ENCODE data around the gene EDDM13. TPM values are rescaled to one million over a fixed set of nuclear protein-coding genes. Genes with fewer than 3 reads are reported as not detected.
A peak's percentile ranks its signal among the peaks of the same experiment; 100 is the strongest.
"Not testable (repeated sequence)": the region's sequence is repeated elsewhere in the genome, so short reads cannot be mapped to it uniquely, and the experiment has no call there.

EDDM13 gene
- total RNA-seq, 2 experiments from 2014 or later, result 1.1 to 1.8 TPM

GRCh38 chr19:56299688-56300087, 27.1 kb downstream of the EDDM13 start:
- Mint-ChIP-seq H3K9me3 (no peaks in the 10 kb centered on the region), H3K27ac (no peak overlapping the region)

GRCh38 chr19:56301155-56301554, 28.6 kb downstream of the EDDM13 start:
- Mint-ChIP-seq H3K9me3 (no peaks in the 10 kb centered on the region), H3K4me1 (ENCODE audit: low read depth) (peaks cover 16% of the 10 kb centered on the region), H3K27ac (no peak overlapping the region), H3K36me3 (ENCODE audit: low read depth) (peaks cover 38% of the 10 kb centered on the region), H3K27me3 (ENCODE audit: low read depth) (no peaks in the 10 kb centered on the region), H3K4me3 (no peak overlapping the region)
- intact Hi-C loops (cut with micrococcal nuclease), result no loop called here
- CTCF ChIA-PET, result no interaction called here
- DNase-seq, result no peak

More at GRCh38 chr19:56299688-56300087, 27.1 kb downstream of the EDDM13 start:
- CTCF ChIA-PET, result interaction anchor here (1.5 to 1.7 kb wide), 2 partner anchors 10 to 233 kb away, joined by 5 to 8 read pairs; no protein-coding TSS in a partner anchor
- intact Hi-C loops (cut with micrococcal nuclease), result no loop called here
- DNase-seq, result no peak
- Mint-ChIP-seq H3K36me3 (ENCODE audit: low read depth) (peaks cover 37% of the 10 kb centered on the region), H3K4me1 (ENCODE audit: low read depth) (peaks cover 16% of the 10 kb centered on the region), H3K4me3 (no peak overlapping the region), H3K27me3 (ENCODE audit: low read depth) (no peaks in the 10 kb centered on the region)

GRCh38 chr19:56301886-56302620, 29.5 kb downstream of the EDDM13 start:
- no peak overlapping the region for H3K4me3 Mint-ChIP-seq
- H3K9me3 Mint-ChIP-seq, result no peaks in the 10 kb centered on the region
- H3K4me1 Mint-ChIP-seq (ENCODE audit: low read depth), result peaks cover 16% of the 10 kb centered on the region
- CTCF ChIA-PET, result no interaction called here
- H3K27ac Mint-ChIP-seq, result no peak overlapping the region
- no peaks in the 10 kb centered on the region for H3K27me3 Mint-ChIP-seq (ENCODE audit: low read depth)
- DNase-seq, result peak; percentile 16
- intact Hi-C loops (cut with micrococcal nuclease), result no loop called here
- H3K36me3 Mint-ChIP-seq (ENCODE audit: low read depth), result peaks cover 35% of the 10 kb centered on the region

GRCh38 chr19:56304243-56304642, 31.7 kb downstream of the EDDM13 start:
- no peak for DNase-seq
- peaks cover 35% of the 10 kb centered on the region for H3K36me3 Mint-ChIP-seq (ENCODE audit: low read depth)
- intact Hi-C loops (cut with micrococcal nuclease), result no loop called here
- H3K4me1 Mint-ChIP-seq (ENCODE audit: low read depth), result peaks cover 16% of the 10 kb centered on the region
- no peaks in the 10 kb centered on the region for H3K27me3 Mint-ChIP-seq (ENCODE audit: low read depth)
- H3K4me3 Mint-ChIP-seq, result no peak overlapping the region
- H3K9me3 Mint-ChIP-seq, result no peaks in the 10 kb centered on the region
- CTCF ChIA-PET, result no interaction called here
- H3K27ac Mint-ChIP-seq, result no peak overlapping the region

- no peaks in the 10 kb centered on the region for H3K27me3 Mint-ChIP-seq (ENCODE audit: low read depth)
- DNase-seq, result no peak
- intact Hi-C loops (cut with micrococcal nuclease), result no loop called here
- no peaks in the 10 kb centered on the region for H3K9me3 Mint-ChIP-seq
- peaks cover 18% of the 10 kb centered on the region for H3K4me1 Mint-ChIP-seq (ENCODE audit: low read depth)
- CTCF ChIA-PET, result no interaction called here
- no peak overlapping the region for H3K4me3 Mint-ChIP-seq
- peaks cover 30% of the 10 kb centered on the region for H3K36me3 Mint-ChIP-seq (ENCODE audit: low read depth)
- no peak overlapping the region for H3K27ac Mint-ChIP-seq
These were observed 33.5 kb downstream of the EDDM13 start for GRCh38 chr19:56306016-56306415.

- H3K4me3 Mint-ChIP-seq; CTCF ChIA-PET; H3K27ac Mint-ChIP-seq; H3K27me3 Mint-ChIP-seq (ENCODE audit: low read depth); H3K4me1 Mint-ChIP-seq (ENCODE audit: low read depth); intact Hi-C loops (cut with micrococcal nuclease); H3K9me3 Mint-ChIP-seq; DNase-seq: not testable (repeated sequence)
- peaks cover 31% of the 10 kb centered on the region for H3K36me3 Mint-ChIP-seq (ENCODE audit: low read depth)
These were observed 34.5 kb downstream of the EDDM13 start for GRCh38 chr19:56307062-56307461.

- H3K36me3 Mint-ChIP-seq (ENCODE audit: low read depth), result peaks cover 30% of the 10 kb centered on the region
- H3K27ac Mint-ChIP-seq, result no peak overlapping the region
- no peak for DNase-seq
- CTCF ChIA-PET, result no interaction called here
- H3K4me1 Mint-ChIP-seq (ENCODE audit: low read depth), result peaks cover 17% of the 10 kb centered on the region
- no peaks in the 10 kb centered on the region for H3K27me3 Mint-ChIP-seq (ENCODE audit: low read depth)
- H3K4me3 Mint-ChIP-seq, result no peak overlapping the region
- intact Hi-C loops (cut with micrococcal nuclease), result no loop called here
- H3K9me3 Mint-ChIP-seq, result no peaks in the 10 kb centered on the region
These were observed 36.2 kb downstream of the EDDM13 start for GRCh38 chr19:56308792-56309191.

- H3K4me3 Mint-ChIP-seq, result no peak overlapping the region
- CTCF ChIA-PET, result interaction anchor here (0.6 to 2.1 kb wide), 10 partner anchors 9 to 244 kb away, joined by 3 to 17 read pairs (median 5); no protein-coding TSS in a partner anchor
- no peaks in the 10 kb centered on the region for H3K27me3 Mint-ChIP-seq (ENCODE audit: low read depth)
- H3K36me3 Mint-ChIP-seq (ENCODE audit: low read depth), result peaks cover 24% of the 10 kb centered on the region
- intact Hi-C loops (cut with micrococcal nuclease), result loop anchor here (5.0 to 10.0 kb wide), 4 partner anchors 57 to 1055 kb away; partner anchors contain the start of genes PPP6R1 and U2AF2
- no peaks in the 10 kb centered on the region for H3K9me3 Mint-ChIP-seq
- H3K27ac Mint-ChIP-seq, result no peak overlapping the region
- peak; percentile 73 for DNase-seq
- H3K4me1 Mint-ChIP-seq (ENCODE audit: low read depth), result peaks cover 18% of the 10 kb centered on the region
These were observed 37.1 kb downstream of the EDDM13 start for GRCh38 chr19:56309511-56310185.

GRCh38 chr19:56310462-56310861, 37.9 kb downstream of the EDDM13 start:
- CTCF ChIA-PET, result interaction anchor here (0.8 to 2.1 kb wide), 7 partner anchors 11 to 244 kb away, joined by 3 to 17 read pairs (median 6); no protein-coding TSS in a partner anchor
- Mint-ChIP-seq H3K27ac (no peak overlapping the region), H3K4me3 (no peak overlapping the region), H3K27me3 (ENCODE audit: low read depth) (no peaks in the 10 kb centered on the region), H3K4me1 (ENCODE audit: low read depth) (peaks cover 18% of the 10 kb centered on the region), H3K36me3 (ENCODE audit: low read depth) (peaks cover 20% of the 10 kb centered on the region), H3K9me3 (no peaks in the 10 kb centered on the region)
- DNase-seq, result no peak
- intact Hi-C loops (cut with micrococcal nuclease), result loop anchor here (5.0 to 10.0 kb wide), 4 partner anchors 58 to 1056 kb away; partner anchors contain the start of genes PPP6R1 and U2AF2

GRCh38 chr19:56312342-56312741, 39.8 kb downstream of the EDDM13 start:
- H3K4me1 Mint-ChIP-seq (ENCODE audit: low read depth), result peaks cover 22% of the 10 kb centered on the region
- intact Hi-C loops (cut with micrococcal nuclease), result loop anchor here (5.0 to 10.0 kb wide), 4 partner anchors 60 to 1058 kb away; partner anchors contain the start of genes PPP6R1 and U2AF2
- H3K27ac Mint-ChIP-seq, result no peak overlapping the region
- CTCF ChIA-PET, result interaction anchor here (0.6 to 3.0 kb wide), 2 partner anchors 14 to 59 kb away, joined by 4 to 18 read pairs; no protein-coding TSS in a partner anchor
- no peak for DNase-seq
- H3K4me3 Mint-ChIP-seq, result no peak overlapping the region
- peaks cover 17% of the 10 kb centered on the region for H3K36me3 Mint-ChIP-seq (ENCODE audit: low read depth)
- no peaks in the 10 kb centered on the region for H3K9me3 Mint-ChIP-seq
- H3K27me3 Mint-ChIP-seq (ENCODE audit: low read depth), result no peaks in the 10 kb centered on the region

GRCh38 chr19:56312787-56313657, 40.5 kb downstream of the EDDM13 start:
- Mint-ChIP-seq H3K4me3 (peak overlapping the region; percentile 82), H3K27ac (peak overlapping the region; percentile 96), H3K4me1 (ENCODE audit: low read depth) (peaks cover 22% of the 10 kb centered on the region), H3K36me3 (ENCODE audit: low read depth) (peaks cover 17% of the 10 kb centered on the region), H3K27me3 (ENCODE audit: low read depth) (no peaks in the 10 kb centered on the region), H3K9me3 (no peaks in the 10 kb centered on the region)
- CTCF ChIA-PET, result interaction anchor here (0.6 to 3.0 kb wide), 4 partner anchors 14 to 632 kb away, joined by 3 to 18 read pairs (median 4); no protein-coding TSS in a partner anchor
- no peak for DNase-seq
- intact Hi-C loops (cut with micrococcal nuclease), result loop anchor here (5.0 to 10.0 kb wide), 4 partner anchors 61 to 1058 kb away; partner anchors contain the start of genes PPP6R1 and U2AF2

Data from activated naive CD4-positive, alpha-beta T cell treated with anti-CD3 and anti-CD28 coated beads for 36 hours (primary cell).